EL (cell line): ENCODE data around the gene IFT88.

Experiments used
- DNase-seq: peaks from one replicate; pipeline ENCODE4 v3.0.0-alpha.2; 2016

IFT88 gene

GRCh38 chr13:20566898-20567874 is at the start of gene IFT88:
TSS of gene IFT88 (plus strand) at chr13:20567157. CDS start at chr13:20574386, 7,229 bp downstream.
- DNase-seq = peak; percentile 90

GRCh38 chr13:20518660-20519100 is 48.3 kb upstream of the IFT88 start:
- DNase-seq = no peak

- no peak for DNase-seq
Observed at GRCh38 chr13:20519875-20520274, 47.1 kb upstream of the IFT88 start.

- DNase-seq = no peak
Observed at GRCh38 chr13:20521364-20522115, 45.4 kb upstream of the IFT88 start.

- DNase-seq = peak; percentile 15
Observed at GRCh38 chr13:20525144-20525600, 41.8 kb upstream of the IFT88 start.

- peak; percentile 74 for DNase-seq
Observed at GRCh38 chr13:20525601-20526544, 41.1 kb upstream of the IFT88 start, which contains the start of gene CRYL1. TSS of gene CRYL1 (minus strand) at chr13:20525857. CDS start at chr13:20525794, 63 bp downstream.

GRCh38 chr13:20526664-20527063 is 40.3 kb upstream of the IFT88 start:
- peak; percentile 24 for DNase-seq

GRCh38 chr13:20528452-20528851 is 38.5 kb upstream of the IFT88 start:
- no peak for DNase-seq

- no peak for DNase-seq
Observed at GRCh38 chr13:20534038-20534608, 32.8 kb upstream of the IFT88 start.

GRCh38 chr13:20536992-20537391 is 30.0 kb upstream of the IFT88 start:
- no peak for DNase-seq

GRCh38 chr13:20544201-20544923 is 22.6 kb upstream of the IFT88 start:
- no peak for DNase-seq

- DNase-seq = no peak
Observed at GRCh38 chr13:20546556-20546955, 20.4 kb upstream of the IFT88 start.

GRCh38 chr13:20547479-20547908 is 19.5 kb upstream of the IFT88 start:
- no peak for DNase-seq

- peak; percentile 7 for DNase-seq
Observed at GRCh38 chr13:20550799-20551198, 16.2 kb upstream of the IFT88 start.

GRCh38 chr13:20553311-20553710 is 13.6 kb upstream of the IFT88 start:
- no peak for DNase-seq

- DNase-seq = no peak
Observed at GRCh38 chr13:20558982-20559381, 8.0 kb upstream of the IFT88 start.

- DNase-seq = no peak
Observed at GRCh38 chr13:20559659-20560356, 7.1 kb upstream of the IFT88 start.

GRCh38 chr13:20561741-20562140 is 5.2 kb upstream of the IFT88 start:
- no peak for DNase-seq

GRCh38 chr13:20565115-20565736 is 1.7 kb upstream of the IFT88 start:
- no peak for DNase-seq

GRCh38 chr13:20566468-20566897 is 474 bp upstream of the IFT88 start:
- DNase-seq = peak; percentile 81
